CD4-positive, alpha-beta memory T cell (primary cell): ENCODE measurements around the gene LCN1. TPM values are rescaled to one million over a fixed set of nuclear protein-coding genes. Genes with fewer than 3 reads are reported as not detected.

Experiments used
- CTCF ChIA-PET: fragments of 350-600 bp; sonication (Branson Sonifier 250); formaldehyde crosslinking; loops from one replicate; lab custom pipeline; 2021; ENCODE audit warnings: inconsistent platforms; ENCODE audit not compliant: partially characterized antibody; lab: Charles Lee
- POLR2A ChIA-PET: fragments of 350-600 bp; sonication (Branson Sonifier 250); formaldehyde crosslinking; loops from one replicate; lab custom pipeline; 2021; ENCODE audit not compliant: partially characterized antibody; lab: Charles Lee
- DNase-seq, 5 donors: peaks; one replicate each; pipeline versions ENCODE4 v3.0.0 to v3.0.0-alpha.2; 2020 to 2022; ENCODE audit warnings: mixed read lengths in 1 of 5
- H3K27ac ChIP-seq: one replicate; pipeline ENCODE4 v1.7.0; 2013; ENCODE audit warnings: low read depth, low read length
- H3K27me3 ChIP-seq: 2 replicates; pipeline ENCODE4 v1.7.0; 2013; ENCODE audit warnings: mild to moderate bottlenecking, low read length, moderate library complexity; ENCODE audit not compliant: insufficient read depth
- H3K36me3 ChIP-seq: 2 replicates; pipeline ENCODE4 v1.7.0; 2013; ENCODE audit warnings: mild to moderate bottlenecking, low read length, moderate library complexity; ENCODE audit not compliant: insufficient read depth
- H3K4me1 ChIP-seq: 2 replicates; pipeline ENCODE4 v1.7.0; 2013; ENCODE audit warnings: mild to moderate bottlenecking, low read length, moderate library complexity; ENCODE audit not compliant: insufficient read depth
- H3K4me3 ChIP-seq, 2 donors: one replicate each; pipeline ENCODE4 v1.7.0; 2013; ENCODE audit warnings: low read length in 2 of 2, mild to moderate bottlenecking in 1 of 2
- H3K9me3 ChIP-seq, 2 donors: one replicate each; pipeline ENCODE4 v1.7.0; 2013; ENCODE audit warnings: low read length in 2 of 2, control low read depth in 1 of 2; ENCODE audit not compliant: control insufficient read depth in 1 of 2
- H3K27ac Mint-ChIP-seq, 7 donors: one replicate each; pipeline ENCODE4 v1.8.0; 2020 to 2021; ENCODE audit warnings: mixed read lengths in 7 of 7, mild to moderate bottlenecking in 6 of 7, inconsistent platforms in 3 of 7, moderate library complexity in 3 of 7
- H3K27me3 Mint-ChIP-seq, 2 donors: one replicate each; pipeline ENCODE4 v1.8.0; 2020 to 2021; ENCODE audit warnings: mixed read lengths in 2 of 2
- H3K36me3 Mint-ChIP-seq, 2 donors: one replicate each; pipeline ENCODE4 v1.8.0; 2020 to 2021; ENCODE audit warnings: mixed read lengths in 2 of 2, inconsistent platforms in 1 of 2, mild to moderate bottlenecking in 1 of 2
- H3K4me1 Mint-ChIP-seq, 4 donors: one replicate each; pipeline ENCODE4 v1.8.0; 2020 to 2021; ENCODE audit warnings: mixed read lengths in 4 of 4, mild to moderate bottlenecking in 1 of 4
- H3K4me3 Mint-ChIP-seq, 8 donors: one replicate each; pipeline ENCODE4 v1.8.0; 2020 to 2021; ENCODE audit warnings: mixed read lengths in 8 of 8, mild to moderate bottlenecking in 7 of 8, moderate library complexity in 6 of 8, inconsistent platforms in 3 of 8
- H3K9me3 Mint-ChIP-seq, 8 donors: one replicate each; pipeline ENCODE4 v1.8.0; 2020 to 2021; ENCODE audit warnings: mixed read lengths in 8 of 8, mild to moderate bottlenecking in 5 of 8, inconsistent platforms in 3 of 8, moderate library complexity in 1 of 8
- intact Hi-C: fragments of 100-400 bp; cut with micrococcal nuclease; formaldehyde crosslinking; loops from one replicate; pipeline ENCODE4 v1.15.1; 2023
- polyA plus RNA-seq, 2 donors: library from polyadenylated mRNA; unstranded; fragments of 300-500 nt; fragmentation: Illumina TruSeq; gene quantifications; one replicate each; pipeline ENCODE4 v1.2.3, GENCODE V29; 2021
- total RNA-seq, 2 experiments: library from RNA; stranded (reverse); gene quantifications; one replicate each; pipeline ENCODE4 v1.2.3, GENCODE V29; 2021

The LCN1 gene
- total and polyA plus RNA-seq, 4 experiments from 2014 or later: not detected

- Histone ChIP-seq H3K27me3 (no peaks in the 10 kb centered on the region), H3K4me1 (peaks cover 24% of the 10 kb centered on the region), H3K9me3 (no peaks in the 10 kb centered on the region), H3K36me3 (peaks cover 12% of the 10 kb centered on the region), H3K4me3 (no peak overlapping the region), H3K27ac (no peak overlapping the region)
- H3K4me1 Mint-ChIP-seq: peaks cover 5 to 23% (median 15%) of the 10 kb centered on the region in 4 donors
- H3K27me3 Mint-ChIP-seq: peaks cover 5 to 7% of the 10 kb centered on the region in 2 donors
- H3K36me3 Mint-ChIP-seq: peaks cover 10 to 14% of the 10 kb centered on the region in 2 donors
- H3K9me3 Mint-ChIP-seq: no peaks in the 10 kb centered on the region
- H3K27ac Mint-ChIP-seq: peak overlapping the region in 2 of 7 donors; percentile 38 to 66
- peak overlapping the region in 6 of 8 donors; percentile 76 to 93 (median 81) for H3K4me3 Mint-ChIP-seq
- ChIA-PET CTCF (no interaction called here), POLR2A (no interaction called here)
- intact Hi-C loops: no loop called here
- DNase-seq: no peak
Observed at GRCh38 chr9:135498381-135499126, 22.7 kb upstream of the LCN1 start.

- ChIA-PET POLR2A (interaction anchor here (1.2 to 1.5 kb wide), 2 partner anchors 19 to 1043 kb away, joined by 4 read pairs; no protein-coding TSS in a partner anchor), CTCF (no interaction called here)
- Mint-ChIP-seq H3K36me3 (peaks cover 14 to 21% of the 10 kb centered on the region in 2 donors), H3K4me1 (peaks cover 5 to 32% (median 19%) of the 10 kb centered on the region in 4 donors), H3K27me3 (peaks cover 5 to 7% of the 10 kb centered on the region in 2 donors), H3K27ac (peak overlapping the region; percentile 10 to 89 (median 48)), H3K9me3 (no peaks in the 10 kb centered on the region), H3K4me3 (peak overlapping the region; percentile 76 to 93 (median 81))
- H3K4me3 ChIP-seq: peak overlapping the region; percentile 62 to 81
- peak; percentile 77 to 89 (median 83) for DNase-seq
- no peaks in the 10 kb centered on the region for H3K9me3 ChIP-seq
- H3K27me3 ChIP-seq: no peaks in the 10 kb centered on the region
- peaks cover 19% of the 10 kb centered on the region for H3K36me3 ChIP-seq
- peak overlapping the region; percentile 60 for H3K27ac ChIP-seq
- H3K4me1 ChIP-seq: peaks cover 25% of the 10 kb centered on the region
- intact Hi-C loops: no loop called here
Observed at GRCh38 chr9:135499326-135500070, 21.7 kb upstream of the LCN1 start.

GRCh38 chr9:135500071-135500524 is 21.1 kb upstream of the LCN1 start:
- H3K27me3 Mint-ChIP-seq: peaks cover 1 to 4% of the 10 kb centered on the region in 2 donors
- intact Hi-C loops: no loop called here
- peak overlapping the region in 4 of 7 donors; percentile 29 to 73 (median 60) for H3K27ac Mint-ChIP-seq
- peak overlapping the region; percentile 62 to 81 for H3K4me3 ChIP-seq
- H3K4me1 Mint-ChIP-seq: peaks cover 8 to 34% (median 22%) of the 10 kb centered on the region in 4 donors
- ChIA-PET CTCF (no interaction called here), POLR2A (interaction anchor here (1.2 to 1.5 kb wide), 2 partner anchors 20 to 1043 kb away, joined by 4 read pairs; no protein-coding TSS in a partner anchor)
- H3K4me1 ChIP-seq: peaks cover 29% of the 10 kb centered on the region
- peaks cover 21% of the 10 kb centered on the region for H3K36me3 ChIP-seq
- no peaks in the 10 kb centered on the region for H3K9me3 Mint-ChIP-seq
- no peaks in the 10 kb centered on the region for H3K27me3 ChIP-seq
- peak in 1 of 5 donors; percentile 32 for DNase-seq
- H3K27ac ChIP-seq: peak overlapping the region; percentile 60
- peak overlapping the region; percentile 83 to 94 (median 90) for H3K4me3 Mint-ChIP-seq
- H3K36me3 Mint-ChIP-seq: peaks cover 18 to 26% of the 10 kb centered on the region in 2 donors
- H3K9me3 ChIP-seq: no peaks in the 10 kb centered on the region

GRCh38 chr9:135500525-135501260 is 20.5 kb upstream of the LCN1 start, which contains the start of gene MRPS2:
Gene MRPS2, plus strand, starts transcription at chr9:135500682. Its CDS starts 29 bp downstream, at chr9:135500711.
- H3K27me3 Mint-ChIP-seq: peaks cover 1 to 3% of the 10 kb centered on the region in 2 donors
- H3K27ac Mint-ChIP-seq: peak within 1 kb of the TSS; percentile 53 to 96 (median 81)
- H3K9me3 Mint-ChIP-seq: no peaks in the 10 kb centered on the region
- Histone ChIP-seq H3K4me3 (peak within 1 kb of the TSS; percentile 62 to 81), H3K9me3 (no peaks in the 10 kb centered on the region), H3K27me3 (no peaks in the 10 kb centered on the region), H3K36me3 (peaks cover 23% of the 10 kb centered on the region), H3K27ac (peak within 1 kb of the TSS; percentile 60), H3K4me1 (peaks cover 29% of the 10 kb centered on the region)
- peaks cover 8 to 34% (median 22%) of the 10 kb centered on the region in 4 donors for H3K4me1 Mint-ChIP-seq
- peak within 1 kb of the TSS; percentile 83 to 94 (median 90) for H3K4me3 Mint-ChIP-seq
- peak; percentile 75 to 86 (median 81) for DNase-seq
- CTCF ChIA-PET: no interaction called here
- POLR2A ChIA-PET: interaction anchor here (1.2 to 1.5 kb wide), 2 partner anchors 20 to 1044 kb away, joined by 4 read pairs; no protein-coding TSS in a partner anchor
- H3K36me3 Mint-ChIP-seq: peaks cover 18 to 27% of the 10 kb centered on the region in 2 donors
- intact Hi-C loops: no loop called here

GRCh38 chr9:135501261-135502167 is 19.7 kb upstream of the LCN1 start:
- CTCF ChIA-PET: no interaction called here
- Mint-ChIP-seq H3K4me3 (peak overlapping the region; percentile 80 to 94 (median 90)), H3K9me3 (no peaks in the 10 kb centered on the region), H3K4me1 (peaks cover 8 to 34% (median 22%) of the 10 kb centered on the region in 4 donors), H3K27me3 (peaks cover 1 to 3% of the 10 kb centered on the region in 2 donors), H3K27ac (peak overlapping the region; percentile 29 to 74 (median 53)), H3K36me3 (peaks cover 18 to 27% of the 10 kb centered on the region in 2 donors)
- POLR2A ChIA-PET: no interaction called here
- intact Hi-C loops: no loop called here
- Histone ChIP-seq H3K9me3 (no peaks in the 10 kb centered on the region), H3K27ac (peak overlapping the region; percentile 60), H3K36me3 (peaks cover 23% of the 10 kb centered on the region), H3K4me3 (peak overlapping the region; percentile 62 to 81), H3K4me1 (peaks cover 29% of the 10 kb centered on the region), H3K27me3 (no peaks in the 10 kb centered on the region)
- no peak for DNase-seq
